Stimulated activated CD8-positive, alpha-beta memory T cell treated with anti-CD3 and anti-CD28 coated beads, Interleukin-7, amount 100 ng/mL, for 1 hour (primary cell): ENCODE measurements around the gene OBP2A.

Source experiments
- DNase-seq, 2 donors: peaks; one replicate each; pipeline ENCODE4 v3.0.0-alpha.2; 2020; ENCODE audit warnings: low read depth in 2 of 2

OBP2A gene

GRCh38 chr9:135551456-135551855 is 5.5 kb downstream of the OBP2A start:
- no peak for DNase-seq

- no peak for DNase-seq
These were observed 6.2 kb downstream of the OBP2A start for GRCh38 chr9:135552021-135552697.

- DNase-seq, result no peak
These were observed 6.8 kb downstream of the OBP2A start for GRCh38 chr9:135552698-135553171.

DNA sequence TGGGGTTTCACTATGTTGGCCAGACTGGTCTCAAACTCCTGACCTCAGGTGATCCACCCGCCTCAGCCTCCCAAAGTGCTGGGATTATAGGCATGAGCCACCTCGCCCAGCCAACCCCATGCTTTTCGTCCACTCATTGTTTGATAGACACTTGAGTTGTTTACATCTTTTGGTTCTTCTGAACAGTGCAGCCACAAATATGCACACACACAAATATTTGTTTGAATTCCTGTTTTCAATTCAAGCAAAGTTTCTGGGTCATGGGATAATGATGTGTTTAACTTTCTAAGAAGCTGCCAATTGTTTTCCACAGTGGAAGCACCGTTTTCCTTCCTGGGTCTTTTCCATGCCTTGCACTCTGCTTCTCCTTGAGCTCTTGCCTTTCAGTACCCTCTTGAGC is 8.8 kb downstream of the OBP2A start:
- DNase-seq, result no peak

GRCh38 chr9:135555203-135555602 is 9.3 kb downstream of the OBP2A start:
- no peak for DNase-seq

DNA sequence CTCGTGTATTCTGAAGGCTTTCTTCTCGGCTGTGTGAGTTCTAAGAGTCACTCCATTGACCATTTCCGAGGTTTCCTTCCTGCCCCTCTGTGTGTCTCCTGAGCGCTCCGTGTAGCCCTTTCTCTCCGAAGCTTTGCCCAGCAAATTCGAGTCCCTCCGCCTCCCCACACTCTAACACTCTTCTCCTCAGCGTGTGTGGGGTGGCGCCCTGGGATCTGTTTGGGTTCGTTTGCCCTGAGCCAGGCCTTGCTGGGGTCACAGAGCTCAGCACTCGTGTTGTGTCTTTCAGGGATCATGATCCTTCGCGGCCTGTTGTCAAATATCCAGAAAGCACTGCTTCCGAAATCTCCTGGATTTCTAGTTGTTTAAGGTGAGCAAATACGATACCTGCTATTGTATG is 10.0 kb downstream of the OBP2A start:
- no peak for DNase-seq

DNA sequence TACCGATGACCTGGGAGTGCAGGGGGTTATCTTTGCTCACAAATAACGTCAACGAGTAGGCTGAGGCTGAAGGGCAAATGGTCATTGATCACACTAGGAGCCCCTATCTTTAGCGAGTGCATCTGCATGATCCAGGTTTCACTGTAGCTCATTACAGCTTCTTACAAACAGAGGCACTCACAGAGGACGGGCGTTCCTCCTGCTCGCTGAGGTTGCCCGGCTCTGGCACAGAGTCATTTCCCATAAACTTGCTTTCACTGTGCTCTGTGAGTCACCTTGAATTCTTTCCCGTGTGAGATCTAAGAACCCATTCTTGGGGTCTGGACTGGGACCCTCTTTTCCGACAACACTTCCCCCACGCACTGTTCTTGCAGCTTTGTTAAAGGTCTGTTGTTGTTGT is 13.7 kb downstream of the OBP2A start:
- no peak for DNase-seq

DNA sequence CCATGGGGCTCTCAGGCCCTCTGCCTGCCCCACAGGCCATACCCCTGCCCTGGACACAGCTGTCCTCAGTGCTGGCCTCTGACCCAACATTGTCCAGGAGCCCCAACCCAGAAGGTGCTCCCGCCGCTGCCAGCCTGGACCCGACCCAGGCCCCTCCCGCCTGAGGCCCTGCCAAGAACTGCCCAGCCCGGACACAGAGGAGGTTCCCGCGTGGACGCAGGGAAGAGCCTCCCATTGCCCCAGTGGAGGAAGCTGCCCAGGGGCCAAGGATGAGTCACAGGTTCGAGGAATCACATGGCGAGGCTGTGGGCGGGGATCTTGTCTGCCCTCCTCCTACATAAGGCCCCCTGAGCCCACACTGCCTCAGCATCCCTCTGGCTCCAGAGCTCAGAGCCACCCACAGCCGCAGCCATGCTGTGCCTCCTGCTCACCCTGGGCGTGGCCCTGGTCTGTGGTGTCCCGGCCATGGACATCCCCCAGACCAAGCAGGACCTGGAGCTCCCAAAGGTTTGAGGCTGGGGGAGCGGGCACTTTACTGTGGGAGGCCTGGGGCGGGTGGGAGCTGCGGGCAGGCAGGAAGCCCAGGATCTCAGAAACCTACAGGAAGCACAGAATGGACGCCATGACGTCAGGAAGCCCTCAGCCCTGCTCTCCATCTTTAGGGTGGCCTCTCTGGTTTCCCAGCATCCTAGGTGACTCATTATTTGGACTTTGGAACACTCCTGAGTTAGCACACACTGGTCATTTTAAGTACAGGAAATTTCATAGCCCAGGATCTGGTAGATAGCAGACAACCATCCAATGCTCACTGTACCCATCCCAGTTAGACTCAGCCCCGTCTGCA is 15.7 kb downstream of the OBP2A start, which contains the start of gene PAEP:
Gene PAEP (plus strand): TSS at position 366 of the 844 bp plus-strand sequence.
- DNase-seq, result no peak

- no peak for DNase-seq
These were observed 16.4 kb downstream of the OBP2A start for GRCh38 chr9:135562235-135562745.

GRCh38 chr9:135563039-135563476 is 17.1 kb downstream of the OBP2A start:
- no peak for DNase-seq

- DNase-seq, result no peak
These were observed 17.9 kb downstream of the OBP2A start for GRCh38 chr9:135563858-135564257.

DNA sequence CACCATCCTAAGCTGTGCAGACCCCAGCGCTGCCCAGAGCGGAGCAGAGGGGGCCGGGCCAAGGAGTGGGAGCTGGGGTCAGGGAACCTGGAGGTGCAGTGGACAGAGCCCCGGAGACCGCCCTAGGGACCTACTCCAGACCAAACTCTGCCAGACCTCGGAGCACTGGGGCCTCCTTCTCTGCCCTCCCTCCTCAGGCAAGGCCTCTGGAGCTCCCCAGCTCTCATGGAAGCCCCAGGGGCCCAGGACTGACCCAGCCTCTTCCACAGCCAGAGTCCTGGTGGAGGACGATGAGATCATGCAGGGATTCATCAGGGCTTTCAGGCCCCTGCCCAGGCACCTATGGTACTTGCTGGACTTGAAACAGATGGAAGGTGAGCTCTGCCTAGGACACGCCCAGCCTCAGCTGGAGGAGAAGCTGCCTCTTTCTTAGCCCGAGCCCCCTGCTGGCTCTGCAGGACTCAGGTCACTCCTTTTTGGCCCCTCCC is 19.3 kb downstream of the OBP2A start:
- DNase-seq, result no peak

DNA sequence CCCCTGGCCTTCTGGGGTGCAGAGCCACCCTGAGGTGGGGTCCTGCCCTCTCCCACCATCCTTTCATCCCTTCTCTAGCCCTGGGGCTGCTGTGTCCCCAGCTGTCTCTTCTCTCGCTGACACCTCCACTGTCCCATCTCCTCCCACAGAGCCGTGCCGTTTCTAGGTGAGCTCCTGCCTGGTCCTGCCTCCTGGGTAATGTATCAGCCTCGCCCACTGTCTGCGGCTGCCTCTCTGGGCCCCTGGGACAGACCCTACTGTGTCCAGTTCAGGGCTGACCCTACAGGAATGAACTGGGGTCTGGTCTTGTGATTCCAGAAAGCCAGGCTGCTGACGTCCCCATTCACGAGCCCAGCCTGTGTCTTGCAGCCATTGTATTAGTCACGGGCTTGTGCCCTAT is 19.7 kb downstream of the OBP2A start:
- no peak for DNase-seq

- no peak for DNase-seq
These were observed 20.6 kb downstream of the OBP2A start for GRCh38 chr9:135566552-135566951.

GRCh38 chr9:135567311-135567710 is 21.4 kb downstream of the OBP2A start:
- no peak for DNase-seq

GRCh38 chr9:135568026-135568425 is 22.1 kb downstream of the OBP2A start:
- DNase-seq, result no peak

GRCh38 chr9:135570456-135570855 is 24.5 kb downstream of the OBP2A start:
- DNase-seq, result no peak

DNA sequence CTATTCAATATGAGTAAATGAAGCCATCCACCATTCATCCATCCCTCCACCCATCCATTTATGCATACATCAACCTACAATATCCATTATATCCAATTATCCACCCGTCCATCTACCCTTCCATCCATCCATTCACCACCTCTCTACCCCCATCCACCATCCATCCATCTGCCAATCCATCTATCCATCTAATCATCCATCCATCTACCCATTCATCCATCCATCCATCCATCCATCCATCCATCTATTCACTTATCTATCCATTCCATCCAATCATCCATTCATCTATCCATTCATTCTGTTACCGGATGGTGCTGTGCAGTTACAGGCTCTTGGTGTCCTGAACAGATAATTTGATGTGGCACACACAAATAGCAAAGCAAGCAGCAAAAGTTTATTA is 26.3 kb downstream of the OBP2A start:
- no peak for DNase-seq

- no peak for DNase-seq
These were observed 27.2 kb downstream of the OBP2A start for GRCh38 chr9:135573124-135573523.

DNA sequence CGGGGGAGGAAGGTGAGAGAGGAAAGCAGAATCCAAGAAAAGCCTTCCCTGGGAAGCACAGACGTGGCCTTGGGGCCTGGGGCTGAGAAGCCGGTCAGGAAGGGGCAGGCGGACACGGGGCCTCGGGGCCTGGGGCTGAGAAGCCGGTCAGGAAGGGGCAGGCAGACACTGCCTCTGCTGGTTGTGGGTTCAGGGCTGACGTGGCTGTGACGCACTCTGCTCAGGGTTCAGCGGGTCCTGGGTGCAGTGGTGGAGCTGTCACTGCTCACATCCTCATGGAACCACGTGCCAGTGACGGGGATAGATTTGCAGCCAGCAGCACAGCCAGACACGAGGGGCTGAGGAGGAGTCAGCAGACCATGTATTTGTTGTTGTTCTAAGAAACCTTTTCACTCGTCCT is 28.4 kb downstream of the OBP2A start:
- DNase-seq, result no peak

DNA sequence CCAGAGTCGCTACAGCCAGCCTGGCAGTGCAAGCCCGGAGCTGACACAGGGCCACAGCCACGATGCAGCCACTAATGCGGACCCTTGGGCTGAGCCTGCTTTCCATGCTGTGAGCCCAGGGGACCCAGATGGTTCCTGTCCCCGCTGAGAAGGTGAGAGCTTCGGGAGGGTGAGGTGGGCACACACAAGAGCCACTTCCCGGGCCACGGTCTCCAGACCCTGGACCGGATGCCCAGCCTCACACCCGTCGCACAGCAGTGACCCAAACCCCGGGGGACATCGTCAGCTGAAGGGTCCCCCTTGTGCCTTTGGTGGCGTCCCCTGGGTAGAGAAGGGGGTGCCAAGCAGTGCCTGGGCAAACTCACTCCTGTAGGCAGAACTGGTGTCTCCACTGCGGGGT is 29.0 kb downstream of the OBP2A start:
- no peak for DNase-seq

GRCh38 chr9:135575995-135576631 is 30.2 kb downstream of the OBP2A start:
- DNase-seq, result no peak
